GM15510 (cell line): Measurements from ENCODE around the gene ADH1B.

Source experiments
- POLR2A ChIP-seq: IDR thresholded peaks from 3 replicates; pipeline ENCODE4 v1.6.1; 2011; ENCODE audit warnings: borderline replicate concordance; ENCODE audit not compliant: insufficient read length; ENCODE audit errors: extremely low read depth

Gene ADH1B

GRCh38 chr4:99334880-99335279 lies 13.7 kb upstream of the ADH1B start:
- no peak for TF ChIP-seq POLR2A

DNA sequence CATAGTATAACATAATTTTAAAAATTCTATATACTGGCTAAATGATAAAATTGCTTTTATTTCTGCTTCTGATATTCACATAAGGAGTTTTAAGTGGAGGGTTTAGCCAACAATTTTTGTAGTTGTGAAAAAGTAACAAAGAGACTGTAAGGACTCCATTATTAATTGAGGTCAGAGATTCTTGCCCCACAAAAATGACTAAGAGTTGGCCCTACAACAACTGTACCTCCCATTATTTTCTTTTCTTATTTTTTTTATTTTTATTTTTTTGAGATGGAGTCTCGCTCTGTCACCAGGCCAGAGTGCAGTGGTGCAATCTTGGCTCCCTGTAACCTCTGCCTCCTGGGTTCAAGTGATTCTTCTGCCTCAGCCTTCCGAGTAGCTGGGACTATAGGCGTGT lies 9.4 kb upstream of the ADH1B start:
- no peak for TF ChIP-seq POLR2A

DNA sequence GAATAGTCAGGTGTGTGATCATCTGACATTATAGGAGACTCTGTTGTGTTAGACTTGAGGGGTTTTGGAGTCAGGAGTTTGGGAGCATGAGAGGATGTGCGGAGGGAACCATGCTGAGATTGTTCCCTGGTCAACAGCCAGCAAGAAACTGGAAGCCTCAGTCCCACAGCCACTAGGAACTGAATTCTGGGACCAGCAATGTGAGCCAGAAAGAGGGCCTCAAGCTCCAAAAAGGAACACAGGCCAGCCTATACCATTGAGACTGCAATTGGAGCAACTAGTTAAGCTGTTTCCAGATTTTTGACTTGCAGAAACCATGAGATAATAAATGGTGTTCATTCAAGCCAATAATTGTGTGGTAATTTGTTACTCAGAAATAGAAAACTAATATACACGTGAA lies 8.7 kb upstream of the ADH1B start:
- no peak for TF ChIP-seq POLR2A

DNA sequence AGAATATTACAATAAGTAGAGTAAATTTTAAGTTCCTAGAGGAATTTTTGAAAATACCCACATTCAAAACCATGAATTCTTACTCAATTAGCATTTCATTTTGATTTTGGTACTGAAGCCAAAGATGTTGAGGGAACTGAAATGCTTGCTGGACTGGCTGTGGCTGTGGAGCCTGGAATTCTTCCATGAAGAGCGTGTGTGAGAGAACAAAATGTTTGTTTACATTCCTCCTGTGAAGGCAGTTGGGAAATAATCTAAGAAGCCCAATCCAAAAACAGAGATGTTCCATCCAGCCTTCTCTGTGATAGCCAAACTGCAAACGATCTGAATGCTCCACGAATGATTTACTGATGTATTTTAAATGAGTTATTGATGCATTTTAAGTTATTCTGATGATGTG lies 3.8 kb upstream of the ADH1B start:
- TF ChIP-seq POLR2A = no peak

DNA sequence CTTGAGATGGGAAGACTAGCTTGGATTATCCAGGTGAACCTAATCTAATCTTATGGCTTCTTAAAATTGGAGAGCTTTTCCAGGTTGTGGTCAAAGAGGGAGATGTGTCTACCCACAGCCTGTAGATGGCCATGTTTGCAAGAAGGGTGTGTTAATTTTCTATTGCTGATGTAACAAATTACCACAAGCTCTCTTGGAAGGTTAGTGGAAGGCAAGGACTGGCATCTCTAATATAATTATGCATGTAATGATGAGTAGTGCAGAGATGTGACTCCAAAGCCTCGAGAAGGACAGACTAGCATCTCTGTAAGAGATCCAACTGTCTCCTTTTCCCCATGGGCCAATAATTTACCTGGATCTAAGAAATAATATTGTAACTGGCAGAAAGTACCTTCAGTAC lies 3.2 kb upstream of the ADH1B start:
- no peak for TF ChIP-seq POLR2A

DNA sequence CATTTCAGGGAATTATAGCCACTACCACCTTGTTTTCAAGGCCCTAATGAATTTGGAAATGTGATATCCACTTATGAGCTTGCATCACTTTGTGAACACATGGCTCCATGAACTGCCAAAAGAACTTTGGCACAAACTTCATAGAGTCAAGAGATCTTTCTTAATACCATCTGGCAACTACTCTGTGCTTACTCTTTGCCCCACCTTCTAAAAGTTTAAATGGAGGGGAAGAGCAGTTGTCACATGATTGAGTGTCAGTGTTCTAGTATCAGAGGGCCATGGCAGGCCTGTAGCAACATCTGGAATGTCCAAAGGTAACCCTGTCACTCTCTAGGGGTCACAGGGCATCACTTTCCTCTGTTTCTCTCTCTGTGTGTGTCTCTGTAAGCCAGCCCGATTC lies 2.6 kb upstream of the ADH1B start:
- no peak for TF ChIP-seq POLR2A

DNA sequence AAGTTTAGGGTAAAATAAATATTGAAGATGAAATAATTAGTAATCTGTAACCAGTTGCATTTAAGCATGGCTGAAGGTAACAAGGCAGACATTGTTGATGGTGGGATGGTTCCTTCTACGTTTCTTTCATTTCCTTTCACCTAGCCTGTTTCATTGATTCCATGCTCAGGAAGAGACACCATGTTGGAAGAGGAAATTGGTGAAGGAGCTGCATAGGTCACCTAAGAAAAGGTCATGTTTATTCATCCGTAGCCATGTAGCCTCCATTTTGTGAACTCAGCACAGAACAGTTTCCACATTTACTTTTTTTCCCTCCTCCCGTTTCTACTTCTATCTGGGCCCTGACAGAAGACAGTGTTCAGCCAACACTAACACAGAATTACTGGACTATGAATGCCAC lies 3.8 kb downstream of the ADH1B start:
- no peak for TF ChIP-seq POLR2A

GRCh38 chr4:99315839-99316238 lies 5.4 kb downstream of the ADH1B start:
- TF ChIP-seq POLR2A = no peak

GRCh38 chr4:99314211-99314610 lies 7.0 kb downstream of the ADH1B start:
- TF ChIP-seq POLR2A = no peak

DNA sequence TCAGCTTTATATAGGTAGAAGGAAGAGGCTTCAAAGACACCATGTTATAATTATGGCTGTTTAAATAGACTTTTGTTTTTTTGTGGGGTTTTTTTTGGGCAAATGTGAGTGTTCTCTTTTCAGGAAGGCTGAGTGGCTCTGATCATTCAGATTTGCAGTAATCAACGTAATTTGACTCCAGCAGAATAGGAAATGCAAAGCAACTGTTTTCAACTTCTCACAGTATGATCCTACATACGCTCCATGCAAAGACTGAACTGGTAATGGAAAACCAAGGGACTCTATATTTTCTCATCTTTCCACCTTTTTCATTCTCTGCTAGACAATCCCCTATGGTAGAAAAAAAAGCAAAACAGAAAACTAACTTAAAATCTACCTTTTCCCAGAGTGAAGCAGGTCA lies 10.8 kb downstream of the ADH1B start:
- no peak for TF ChIP-seq POLR2A

GRCh38 chr4:99305638-99306400 lies 15.4 kb downstream of the ADH1B start:
- TF ChIP-seq POLR2A = no peak

DNA sequence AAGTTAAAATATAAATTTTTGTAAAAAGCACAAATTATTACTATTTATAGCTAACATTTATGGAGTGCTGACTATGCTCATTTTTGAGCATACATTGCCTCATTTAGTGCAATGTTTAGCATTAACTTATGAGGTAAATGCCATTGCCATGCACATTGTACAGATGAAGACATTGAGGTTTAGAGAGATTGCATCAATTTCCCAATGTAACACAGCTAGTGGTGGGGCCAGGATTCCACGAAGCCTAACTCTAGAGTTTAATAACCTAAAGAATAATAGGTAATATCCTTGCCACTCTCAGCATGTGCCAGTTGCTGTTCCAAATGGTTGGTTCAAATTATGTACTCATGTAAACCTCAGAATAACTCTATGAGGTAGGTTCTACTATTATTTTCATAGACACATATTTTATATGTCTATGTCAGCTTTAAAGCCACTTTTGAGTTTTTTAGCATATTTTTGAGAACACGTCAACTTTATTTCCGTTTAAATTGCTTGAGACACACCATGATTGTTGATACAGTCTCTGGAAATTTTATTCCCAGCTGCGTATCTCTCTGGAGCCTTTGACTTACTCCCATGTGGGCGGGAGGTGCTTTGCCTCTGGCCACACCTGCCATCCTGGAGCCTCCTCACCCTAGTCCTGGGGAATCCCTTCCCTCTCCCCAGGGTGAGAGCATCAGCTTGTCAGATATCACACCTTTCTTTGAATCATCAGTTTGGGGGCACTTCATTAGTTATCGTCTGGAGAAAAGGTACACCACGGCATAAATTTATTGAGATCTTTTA lies 19.6 kb downstream of the ADH1B start:
- TF ChIP-seq POLR2A = no peak

DNA sequence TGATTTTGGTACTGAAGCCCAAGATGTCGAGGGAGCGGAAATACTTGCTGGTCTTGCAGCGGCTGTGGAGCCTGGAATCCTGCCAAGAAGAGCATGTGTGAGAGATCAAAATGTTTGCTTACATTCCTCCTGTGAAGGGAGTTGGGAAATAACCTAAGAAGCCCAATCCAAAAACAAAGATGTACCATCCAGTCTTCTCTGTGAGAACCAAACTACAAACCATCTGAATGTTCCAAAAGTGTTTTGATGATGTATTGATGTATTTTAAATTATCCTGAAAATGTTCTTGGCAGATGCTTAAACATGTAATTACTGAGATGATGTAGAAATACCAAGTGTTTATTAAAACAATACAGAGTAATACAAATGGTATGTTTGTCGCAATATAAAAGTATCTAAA lies 20.3 kb downstream of the ADH1B start:
- no peak for TF ChIP-seq POLR2A

DNA sequence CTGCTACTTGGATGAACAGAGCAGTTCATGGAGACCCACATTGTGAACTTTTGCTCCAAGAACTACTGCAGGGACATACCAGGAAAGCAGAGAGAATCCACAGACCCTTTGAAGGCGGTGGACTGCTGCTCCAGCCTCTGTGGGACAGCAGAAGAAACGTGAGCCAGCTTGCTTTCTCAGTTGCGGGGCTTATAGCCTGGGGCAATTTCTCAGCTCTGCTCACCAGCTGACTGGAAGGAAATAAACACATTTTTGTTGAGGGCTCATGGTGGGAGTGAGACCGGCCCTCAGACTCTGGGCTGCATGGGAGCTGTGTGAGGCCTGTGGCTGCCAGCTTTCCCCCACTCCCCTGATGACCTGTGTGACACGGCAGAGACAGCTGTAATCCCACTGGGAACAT lies 27.8 kb downstream of the ADH1B start:
- no peak for TF ChIP-seq POLR2A

DNA sequence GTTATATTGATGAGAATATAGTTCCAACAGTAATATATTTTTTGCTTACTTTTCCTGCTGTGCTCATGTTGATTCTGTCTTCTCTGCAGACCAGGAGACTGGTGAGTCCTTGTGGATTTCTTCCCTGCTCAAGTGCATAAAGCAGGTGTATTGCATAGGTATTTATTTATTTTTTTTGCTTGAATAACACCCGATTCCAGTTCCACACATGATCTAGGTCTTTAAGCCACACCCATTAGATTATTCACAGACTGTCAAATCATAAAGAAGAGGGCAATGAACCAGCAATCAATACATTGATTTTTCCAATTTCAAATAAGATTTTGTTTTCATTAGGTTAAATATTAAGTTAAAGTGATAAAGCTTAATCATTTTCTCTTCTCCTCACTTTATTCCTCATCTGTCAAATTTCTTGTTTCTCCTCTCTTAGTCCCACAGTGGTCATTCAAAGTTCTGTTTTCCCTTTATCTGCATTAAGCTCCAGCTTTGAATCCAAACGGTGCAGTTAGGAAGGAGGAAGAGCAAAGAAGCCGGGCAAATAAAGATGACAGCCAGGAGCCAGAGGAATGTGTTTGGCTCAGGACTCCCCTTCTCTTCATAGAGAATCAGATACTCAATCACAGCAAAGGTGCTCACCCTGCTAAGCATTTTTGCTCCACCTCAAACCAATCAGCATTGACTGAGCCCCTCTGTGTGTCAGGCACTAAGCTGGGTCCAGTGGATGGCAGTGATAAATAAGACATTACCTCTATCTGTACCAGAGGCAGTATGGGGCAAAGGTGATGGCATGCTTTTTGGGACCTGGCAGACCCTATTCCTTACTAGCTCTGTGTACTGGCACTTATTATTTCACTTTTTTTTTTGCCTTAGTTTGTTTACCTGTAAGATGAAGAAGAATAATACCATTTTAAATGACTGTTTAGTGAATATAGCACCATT lies 30.1 kb downstream of the ADH1B start, which contains the start of gene ADH1A:
Gene ADH1A (minus strand): TSS at position 138 of the 939 bp plus-strand sequence. CDS start 71 bp downstream, at position 67.
- TF ChIP-seq POLR2A = no peak
